Astrocyte (in vitro differentiated cells and primary cell): ENCODE data around the gene STMN3. TPM values are rescaled to one million over a fixed set of nuclear protein-coding genes. Genes with fewer than 3 reads are reported as not detected.

Source experiments
- DNase-seq: peaks from one replicate; pipeline ENCODE4 v3.0.0-alpha.2; 2010; ENCODE audit warnings: low read depth
- FAIRE-seq: peaks from 2 replicates; lab custom pipeline; 2011; peaks lifted over from hg19 to GRCh38; lab: Jason Lieb, UNC
- H2AFZ ChIP-seq: 2 replicates; pipeline ENCODE4 v1.6.0; 2012; ENCODE audit warnings: low read depth, low read length, inconsistent platforms
- H3K27ac ChIP-seq: 2 replicates; pipeline ENCODE4 v1.5.1; 2011; ENCODE audit warnings: low read depth, low read length, inconsistent platforms
- H3K27me3 ChIP-seq: 2 replicates; pipeline ENCODE4 v1.6.0; 2011; ENCODE audit warnings: low read length, inconsistent platforms; ENCODE audit not compliant: insufficient read depth
- H3K36me3 ChIP-seq: 2 replicates; pipeline ENCODE4 v1.5.1; 2011; ENCODE audit warnings: low read length, inconsistent platforms; ENCODE audit not compliant: insufficient read depth
- H3K4me1 ChIP-seq: 2 replicates; pipeline ENCODE4 v1.5.1; 2011; ENCODE audit warnings: low read length, inconsistent platforms; ENCODE audit not compliant: insufficient read depth
- H3K4me2 ChIP-seq: 2 replicates; pipeline ENCODE4 v1.6.0; 2012; ENCODE audit warnings: low read length, inconsistent platforms
- H3K4me3 ChIP-seq: 2 replicates; pipeline ENCODE4 v1.5.1; 2011; ENCODE audit warnings: low read depth, mild to moderate bottlenecking, low read length, inconsistent platforms; ENCODE audit not compliant: insufficient read depth
- H3K79me2 ChIP-seq: 2 replicates; pipeline ENCODE4 v1.6.0; 2012; ENCODE audit warnings: mild to moderate bottlenecking, low read length, inconsistent platforms; ENCODE audit not compliant: insufficient read depth
- H3K9ac ChIP-seq: 2 replicates; pipeline ENCODE4 v1.6.0; 2012; ENCODE audit warnings: mild to moderate bottlenecking, low read length, inconsistent platforms
- H3K9me3 ChIP-seq: 2 replicates; pipeline ENCODE4 v1.5.1; 2012; ENCODE audit warnings: low read depth, mild to moderate bottlenecking, low read length, inconsistent platforms; ENCODE audit not compliant: insufficient read depth
- H4K20me1 ChIP-seq: 2 replicates; pipeline ENCODE4 v1.6.0; 2012; ENCODE audit warnings: low read length, inconsistent platforms; ENCODE audit not compliant: insufficient read depth
- H3K27ac Mint-ChIP-seq: one replicate; pipeline ENCODE4 v1.8.0; 2021; ENCODE audit warnings: mild to moderate bottlenecking, mixed read lengths; ENCODE audit not compliant: unreplicated experiment
- H3K27me3 Mint-ChIP-seq: one replicate; pipeline ENCODE4 v1.8.0; 2021; ENCODE audit warnings: low read depth, mixed read lengths; ENCODE audit not compliant: unreplicated experiment
- H3K36me3 Mint-ChIP-seq: one replicate; pipeline ENCODE4 v1.8.0; 2021; ENCODE audit warnings: low read depth, mixed read lengths; ENCODE audit not compliant: unreplicated experiment
- H3K4me1 Mint-ChIP-seq: one replicate; pipeline ENCODE4 v1.8.0; 2021; ENCODE audit warnings: low read depth, mixed read lengths; ENCODE audit not compliant: unreplicated experiment
- H3K4me3 Mint-ChIP-seq: one replicate; pipeline ENCODE4 v1.8.0; 2021; ENCODE audit warnings: mild to moderate bottlenecking, moderate library complexity, mixed read lengths; ENCODE audit not compliant: unreplicated experiment
- H3K9me3 Mint-ChIP-seq: one replicate; pipeline ENCODE4 v1.8.0; 2021; ENCODE audit warnings: mild to moderate bottlenecking, mixed read lengths; ENCODE audit not compliant: unreplicated experiment
- EZH2 ChIP-seq: IDR thresholded peaks from 2 replicates; pipeline ENCODE4 v1.6.1; 2012; ENCODE audit warnings: mild to moderate bottlenecking, low read length, inconsistent platforms; ENCODE audit not compliant: insufficient read depth
- total RNA-seq: library from RNA; stranded (reverse); gene quantifications from 2 replicates; pipeline ENCODE4 v1.2.1, GENCODE V29; 2021
- TF ChIP-seq, protein P1 (sequence below): IDR thresholded peaks from 2 replicates; pipeline ENCODE4 v1.5.1; 2011; ENCODE audit warnings: low read depth, mild to moderate bottlenecking, inconsistent platforms, low read length, moderate library complexity; ENCODE audit not compliant: insufficient read depth

STMN3 gene
- total RNA-seq, 1 donor from 2014 or later: 30.7 TPM

DNA sequence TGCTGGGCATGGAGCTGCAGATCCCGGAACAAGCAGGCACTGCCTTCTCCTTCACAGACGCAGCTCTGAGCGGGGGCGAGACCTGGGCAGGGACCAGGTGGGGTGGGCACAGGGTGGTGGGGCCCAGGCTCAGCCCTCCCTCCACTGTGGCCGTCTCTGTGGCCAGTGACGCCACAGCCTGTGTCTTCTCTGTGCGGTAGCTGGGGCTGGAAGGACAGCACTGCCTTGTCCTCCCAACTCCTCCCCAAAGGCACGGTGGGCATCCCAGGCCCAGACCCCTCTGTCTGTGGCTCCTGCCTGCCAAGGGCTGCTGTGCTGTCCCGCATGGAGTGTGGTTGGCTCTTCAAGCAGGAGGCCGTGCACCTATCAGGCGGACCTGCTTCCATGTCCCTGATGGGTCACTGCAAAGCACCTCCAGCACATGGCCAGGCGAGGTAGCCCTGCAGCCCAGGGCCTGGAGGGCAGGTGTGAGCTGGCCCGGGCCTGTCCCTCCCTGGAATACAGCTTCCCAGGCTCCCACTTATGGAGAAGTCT lies 28.5 kb upstream of the STMN3 start:
- peaks cover 3% of the 10 kb centered on the region for H3K36me3 ChIP-seq
- FAIRE-seq (no peak), DNase-seq (no peak)
- no peaks in the 10 kb centered on the region for H3K27me3 ChIP-seq
- Mint-ChIP-seq H3K9me3 (peaks cover 2% of the 10 kb centered on the region), H3K27me3 (no peaks in the 10 kb centered on the region), H3K27ac (no peak overlapping the region), H3K4me3 (no peak overlapping the region), H3K36me3 (peaks cover 8% of the 10 kb centered on the region), H3K4me1 (peaks cover 5% of the 10 kb centered on the region)
- H3K79me2 ChIP-seq: no peaks in the 10 kb centered on the region
- no peak overlapping the region for H3K4me3 ChIP-seq
- peak overlapping the region; percentile 58 for H3K4me2 ChIP-seq
- H2AFZ ChIP-seq: no peak overlapping the region
- H4K20me1 ChIP-seq: no peaks in the 10 kb centered on the region
- peaks cover 31% of the 10 kb centered on the region for H3K4me1 ChIP-seq
- TF ChIP-seq, protein P1, sequence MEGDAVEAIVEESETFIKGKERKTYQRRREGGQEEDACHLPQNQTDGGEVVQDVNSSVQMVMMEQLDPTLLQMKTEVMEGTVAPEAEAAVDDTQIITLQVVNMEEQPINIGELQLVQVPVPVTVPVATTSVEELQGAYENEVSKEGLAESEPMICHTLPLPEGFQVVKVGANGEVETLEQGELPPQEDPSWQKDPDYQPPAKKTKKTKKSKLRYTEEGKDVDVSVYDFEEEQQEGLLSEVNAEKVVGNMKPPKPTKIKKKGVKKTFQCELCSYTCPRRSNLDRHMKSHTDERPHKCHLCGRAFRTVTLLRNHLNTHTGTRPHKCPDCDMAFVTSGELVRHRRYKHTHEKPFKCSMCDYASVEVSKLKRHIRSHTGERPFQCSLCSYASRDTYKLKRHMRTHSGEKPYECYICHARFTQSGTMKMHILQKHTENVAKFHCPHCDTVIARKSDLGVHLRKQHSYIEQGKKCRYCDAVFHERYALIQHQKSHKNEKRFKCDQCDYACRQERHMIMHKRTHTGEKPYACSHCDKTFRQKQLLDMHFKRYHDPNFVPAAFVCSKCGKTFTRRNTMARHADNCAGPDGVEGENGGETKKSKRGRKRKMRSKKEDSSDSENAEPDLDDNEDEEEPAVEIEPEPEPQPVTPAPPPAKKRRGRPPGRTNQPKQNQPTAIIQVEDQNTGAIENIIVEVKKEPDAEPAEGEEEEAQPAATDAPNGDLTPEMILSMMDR: no peak
- TF ChIP-seq EZH2: no peak
- no peaks in the 10 kb centered on the region for H3K9me3 ChIP-seq
- H3K27ac ChIP-seq: peak overlapping the region; percentile 64
- no peak overlapping the region for H3K9ac ChIP-seq

- no peak overlapping the region for H3K4me3 Mint-ChIP-seq
- Histone ChIP-seq H3K27me3 (no peaks in the 10 kb centered on the region), H3K4me2 (no peak overlapping the region), H3K27ac (peak overlapping the region; percentile 64), H3K9ac (no peak overlapping the region), H4K20me1 (no peaks in the 10 kb centered on the region), H3K9me3 (no peaks in the 10 kb centered on the region), H3K36me3 (peaks cover 3% of the 10 kb centered on the region), H3K4me1 (peaks cover 25% of the 10 kb centered on the region), H2AFZ (no peak overlapping the region), H3K79me2 (no peaks in the 10 kb centered on the region), H3K4me3 (no peak overlapping the region)
- TF ChIP-seq EZH2: no peak
- TF ChIP-seq, protein P1: no peak
- H3K36me3 Mint-ChIP-seq: peaks cover 8% of the 10 kb centered on the region
- peaks cover 5% of the 10 kb centered on the region for H3K4me1 Mint-ChIP-seq
- H3K27me3 Mint-ChIP-seq: no peaks in the 10 kb centered on the region
- no peak for DNase-seq
- peaks cover 2% of the 10 kb centered on the region for H3K9me3 Mint-ChIP-seq
- no peak overlapping the region for H3K27ac Mint-ChIP-seq
- FAIRE-seq: no peak
Observed at GRCh38 chr20:63680857-63681608, 27.8 kb upstream of the STMN3 start.

DNA sequence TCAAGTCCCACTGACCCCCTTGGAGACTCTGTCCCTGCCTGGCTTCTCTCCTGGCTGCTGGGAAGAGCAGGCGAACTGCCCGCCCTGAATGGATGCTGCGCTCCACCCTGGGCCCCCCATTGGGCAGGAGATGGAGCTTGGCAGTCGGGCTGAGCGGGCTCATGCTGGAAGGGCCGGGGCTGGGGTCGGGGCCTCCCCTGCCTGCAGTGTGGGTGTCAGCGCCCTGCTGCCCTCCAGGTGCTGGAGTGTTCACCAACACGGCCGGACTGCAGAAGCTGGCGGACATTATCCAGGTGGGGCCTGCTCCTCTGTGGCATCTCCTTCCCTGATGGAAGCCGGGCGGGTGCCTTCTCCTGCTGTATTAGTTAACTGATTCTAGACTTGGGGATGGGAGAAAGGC lies 27.2 kb upstream of the STMN3 start:
- H3K4me2 ChIP-seq: no peak overlapping the region
- peaks cover 21% of the 10 kb centered on the region for H3K4me1 ChIP-seq
- no peak overlapping the region for H3K4me3 ChIP-seq
- H3K79me2 ChIP-seq: no peaks in the 10 kb centered on the region
- H3K9me3 ChIP-seq: no peaks in the 10 kb centered on the region
- no peaks in the 10 kb centered on the region for H4K20me1 ChIP-seq
- no peak overlapping the region for H3K4me3 Mint-ChIP-seq
- H3K4me1 Mint-ChIP-seq: peaks cover 5% of the 10 kb centered on the region
- H2AFZ ChIP-seq: no peak overlapping the region
- H3K36me3 ChIP-seq: peaks cover 3% of the 10 kb centered on the region
- DNase-seq (no peak), FAIRE-seq (no peak)
- no peak for TF ChIP-seq EZH2
- TF ChIP-seq, protein P1: no peak
- no peaks in the 10 kb centered on the region for H3K27me3 Mint-ChIP-seq
- peaks cover 2% of the 10 kb centered on the region for H3K9me3 Mint-ChIP-seq
- H3K27ac ChIP-seq: no peak overlapping the region
- H3K9ac ChIP-seq: no peak overlapping the region
- no peak overlapping the region for H3K27ac Mint-ChIP-seq
- H3K27me3 ChIP-seq: no peaks in the 10 kb centered on the region
- peaks cover 11% of the 10 kb centered on the region for H3K36me3 Mint-ChIP-seq
